ENCODE data around the gene NDUFS3.

GRCh38 chr11:47587039-47587716 lies 8.3 kb downstream of the NDUFS3 start:
- TF ChIP-seq POLR2AphosphoS5 (IDR thresholded peaks at IDR 0.05; ENCODE audit: low read depth) (no peak), CTCF (conservative IDR thresholded peaks at IDR 0.05; ENCODE audit: low read depth in 2 of 2) (no peak)

Data from GM23338 (cell line).